GM21786 (cell line): Measurements from ENCODE around the gene TFPT.
"Not testable (repeated sequence)": the region's sequence is repeated elsewhere in the genome, so short reads cannot be mapped to it uniquely, and the experiment has no call there.

Experiments used
- ATAC-seq: cut with Tn5 transposase; IDR thresholded peaks from one replicate; pipeline ENCODE4 v1.9.1; 2021; ENCODE audit not compliant: unreplicated experiment

Gene TFPT

GRCh38 chr19:54124393-54124792 is 8.9 kb upstream of the TFPT start:
- no peak for ATAC-seq

- no peak for ATAC-seq
These were observed 8.2 kb upstream of the TFPT start for GRCh38 chr19:54123682-54124081.

GRCh38 chr19:54121259-54121658 is 5.8 kb upstream of the TFPT start:
- no peak for ATAC-seq

GRCh38 chr19:54114340-54115108 is 933 bp downstream of the TFPT start:
- no peak for ATAC-seq

- ATAC-seq: no peak
These were observed 5.8 kb downstream of the TFPT start for GRCh38 chr19:54109651-54110050.

- no peak for ATAC-seq
These were observed 7.0 kb downstream of the TFPT start for GRCh38 chr19:54108496-54108895.

- no peak for ATAC-seq
These were observed 7.5 kb downstream of the TFPT start for GRCh38 chr19:54107876-54108490.

- ATAC-seq: no peak
These were observed 8.7 kb downstream of the TFPT start for GRCh38 chr19:54106716-54107115.

GRCh38 chr19:54105796-54106195 is 9.7 kb downstream of the TFPT start:
- no peak for ATAC-seq

GRCh38 chr19:54104998-54105715 is 10.3 kb downstream of the TFPT start:
- no peak for ATAC-seq

- peak; percentile 91 for ATAC-seq
These were observed 12.9 kb downstream of the TFPT start, which contains the start of gene NDUFA3 for GRCh38 chr19:54102421-54103169. TSS of gene NDUFA3 (plus strand) at chr19:54102855. CDS start at chr19:54102879, 24 bp downstream.

- ATAC-seq: no peak
These were observed 14.9 kb downstream of the TFPT start, which contains the start of gene OSCAR for GRCh38 chr19:54100561-54100960. TSS of gene OSCAR (minus strand) at chr19:54100803. CDS start at chr19:54100792, 11 bp downstream.

GRCh38 chr19:54099903-54100255 is 15.6 kb downstream of the TFPT start:
- not testable (repeated sequence) for ATAC-seq

GRCh38 chr19:54099190-54099902 is 16.1 kb downstream of the TFPT start:
- no peak for ATAC-seq

- no peak for ATAC-seq
These were observed 18.8 kb downstream of the TFPT start for GRCh38 chr19:54096617-54097106.

- not testable (repeated sequence) for ATAC-seq
These were observed 19.4 kb downstream of the TFPT start for GRCh38 chr19:54095859-54096616.

- ATAC-seq: no peak
These were observed 20.2 kb downstream of the TFPT start for GRCh38 chr19:54095136-54095858.

- ATAC-seq: no peak
These were observed 20.9 kb downstream of the TFPT start for GRCh38 chr19:54094426-54095000.

GRCh38 chr19:54084410-54084809 is 31.0 kb downstream of the TFPT start:
- no peak for ATAC-seq
